Measurements from ENCODE around the gene ANTXR2. TPM values are rescaled to one million over a fixed set of nuclear protein-coding genes. Genes with fewer than 3 reads are reported as not detected.

ANTXR2 gene
- total and polyA plus RNA-seq, 11 donors = 7.0 to 76.7 (median 46.6) TPM

DNA sequence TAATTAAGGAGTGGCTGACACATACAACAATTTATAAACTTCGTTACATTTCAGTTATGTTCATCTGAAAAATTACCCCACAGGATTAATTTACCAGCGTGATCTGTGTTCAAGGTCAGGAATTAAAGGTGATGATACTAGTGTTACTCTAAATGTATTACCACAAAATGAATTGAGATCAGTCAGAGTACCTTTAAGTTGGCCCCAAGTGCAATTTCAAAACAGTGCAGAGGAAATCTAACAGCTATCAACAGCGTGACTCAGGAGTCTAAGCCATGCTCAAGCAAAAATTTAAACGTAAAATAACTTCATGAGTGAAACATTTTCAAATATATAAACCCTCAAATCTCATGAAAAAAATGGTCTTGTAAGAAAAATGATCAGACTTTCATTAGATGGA, 18.7 kb downstream of the ANTXR2 start:
- TF ChIP-seq POLR2A (IDR thresholded peaks at IDR 0.05) = no peak
- TF ChIP-seq, protein P1, sequence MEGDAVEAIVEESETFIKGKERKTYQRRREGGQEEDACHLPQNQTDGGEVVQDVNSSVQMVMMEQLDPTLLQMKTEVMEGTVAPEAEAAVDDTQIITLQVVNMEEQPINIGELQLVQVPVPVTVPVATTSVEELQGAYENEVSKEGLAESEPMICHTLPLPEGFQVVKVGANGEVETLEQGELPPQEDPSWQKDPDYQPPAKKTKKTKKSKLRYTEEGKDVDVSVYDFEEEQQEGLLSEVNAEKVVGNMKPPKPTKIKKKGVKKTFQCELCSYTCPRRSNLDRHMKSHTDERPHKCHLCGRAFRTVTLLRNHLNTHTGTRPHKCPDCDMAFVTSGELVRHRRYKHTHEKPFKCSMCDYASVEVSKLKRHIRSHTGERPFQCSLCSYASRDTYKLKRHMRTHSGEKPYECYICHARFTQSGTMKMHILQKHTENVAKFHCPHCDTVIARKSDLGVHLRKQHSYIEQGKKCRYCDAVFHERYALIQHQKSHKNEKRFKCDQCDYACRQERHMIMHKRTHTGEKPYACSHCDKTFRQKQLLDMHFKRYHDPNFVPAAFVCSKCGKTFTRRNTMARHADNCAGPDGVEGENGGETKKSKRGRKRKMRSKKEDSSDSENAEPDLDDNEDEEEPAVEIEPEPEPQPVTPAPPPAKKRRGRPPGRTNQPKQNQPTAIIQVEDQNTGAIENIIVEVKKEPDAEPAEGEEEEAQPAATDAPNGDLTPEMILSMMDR (IDR thresholded peaks at IDR 0.05) = no peak
- H3K36me3 ChIP-seq = peaks cover 0 to 56% (median 28%) of the 10 kb centered on the region in 9 donors
- no peaks in the 10 kb centered on the region for H3K9me3 ChIP-seq
- DNase-seq (no peak), ATAC-seq (no peak)
- H3K4me3 ChIP-seq = no peak overlapping the region
- no peaks in the 10 kb centered on the region for H3K27me3 ChIP-seq
- peaks cover 0 to 42% (median 1%) of the 10 kb centered on the region in 12 donors for H3K4me1 ChIP-seq
- H3K27ac ChIP-seq = peak overlapping the region in 1 of 12 donors; percentile 28
- 75 to 84% (median 77%) methylated on average over 4 of the region's 4 CpGs for WGBS, 4 donors
- intact Hi-C loops (cut with DNase I) = no loop called here

DNA sequence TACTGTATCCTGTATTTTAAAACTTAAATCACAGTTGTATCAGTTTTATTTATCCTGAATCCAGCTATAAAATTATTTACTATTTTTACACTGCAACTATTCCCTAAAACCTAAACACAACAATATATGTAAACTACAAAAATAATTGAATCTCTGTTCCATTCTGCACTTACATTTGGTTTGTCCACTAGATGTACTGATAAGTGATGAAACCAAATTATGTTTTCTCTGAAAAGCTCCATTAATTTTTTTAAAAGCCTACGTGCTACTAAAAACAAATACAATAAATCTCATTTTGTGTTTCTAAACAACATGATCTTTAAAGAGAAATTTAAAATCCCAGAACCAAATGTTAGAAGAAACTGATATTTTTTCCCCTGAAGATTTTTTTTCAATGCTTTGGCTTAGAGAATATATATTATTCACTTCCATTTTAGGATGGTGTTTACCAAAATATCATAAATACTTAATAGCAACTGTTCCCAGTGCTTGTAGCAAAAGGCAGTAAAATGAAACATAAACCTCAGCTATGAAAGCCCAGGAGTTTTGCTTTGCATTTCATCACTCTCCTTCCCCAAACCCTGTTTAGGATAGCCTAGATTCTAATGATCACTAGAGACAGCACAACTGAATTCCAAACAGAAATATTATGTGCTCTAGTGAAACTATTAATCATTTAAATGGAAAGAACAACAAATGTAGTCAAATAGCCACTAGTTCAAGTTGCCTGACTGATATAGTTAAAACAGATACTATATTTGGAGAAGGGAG, 19.7 kb downstream of the ANTXR2 start:
- DNase-seq (no peak), ATAC-seq (no peak)
- H3K36me3 ChIP-seq = peaks cover 0 to 55% (median 28%) of the 10 kb centered on the region in 9 donors
- 88 to 96% (median 95%) methylated on average over 1 of the region's 1 CpG for WGBS, 4 donors
- no peaks in the 10 kb centered on the region for H3K27me3 ChIP-seq
- no peak overlapping the region for H3K4me3 ChIP-seq
- H3K9me3 ChIP-seq = no peaks in the 10 kb centered on the region
- peak overlapping the region in 1 of 12 donors; percentile 28 for H3K27ac ChIP-seq
- TF ChIP-seq POLR2A (IDR thresholded peaks at IDR 0.05) = no peak
- TF ChIP-seq, protein P1 (IDR thresholded peaks at IDR 0.05) = no peak
- H3K4me1 ChIP-seq = peaks cover 0 to 40% (median 1%) of the 10 kb centered on the region in 12 donors
- intact Hi-C loops (cut with DNase I) = no loop called here

DNA sequence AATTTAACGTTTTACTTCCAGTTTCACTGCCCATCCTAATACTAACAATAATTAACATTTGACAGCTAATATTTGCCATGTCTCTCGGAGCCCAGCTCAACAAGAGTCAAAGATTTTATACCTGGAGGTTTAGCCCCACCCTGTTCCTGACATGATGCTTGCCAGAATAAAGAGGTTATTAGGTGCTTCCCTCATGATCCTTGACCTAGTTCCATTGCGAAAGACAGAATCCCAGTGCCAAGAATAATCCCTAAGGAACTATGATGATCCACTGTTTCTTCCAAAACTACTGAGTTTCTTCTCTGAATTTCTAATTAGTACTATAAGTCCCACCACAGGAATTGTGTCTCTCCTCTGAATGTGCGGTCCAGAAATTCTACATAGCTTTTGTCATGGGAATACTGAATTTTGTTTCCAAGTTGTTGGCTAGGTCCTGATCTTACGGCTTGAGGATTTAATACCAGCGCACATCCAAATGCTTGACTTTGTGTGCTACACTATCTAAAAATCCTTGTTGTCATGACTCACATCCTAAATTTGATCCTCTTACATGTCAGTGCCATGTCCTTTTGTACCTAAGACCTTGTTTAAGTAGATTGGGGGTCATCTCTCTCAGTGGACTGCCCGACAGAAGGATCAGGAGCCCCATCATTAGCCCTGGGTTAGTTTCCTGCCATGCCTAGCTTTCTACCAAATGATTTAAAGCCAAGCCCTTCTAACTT, 23.1 kb downstream of the ANTXR2 start:
- peak overlapping the region in 4 of 12 donors; percentile 3 to 54 (median 13) for H3K27ac ChIP-seq
- peaks cover 0 to 46% (median 14%) of the 10 kb centered on the region in 12 donors for H3K4me1 ChIP-seq
- DNase-seq (no peak), ATAC-seq (peak in 3 of 4 donors; percentile 20 to 67 (median 42))
- 65 to 77% (median 71%) methylated on average over 7 of the region's 7 CpGs for WGBS, 4 donors
- H3K4me3 ChIP-seq = no peak overlapping the region
- intact Hi-C loops (cut with DNase I) = no loop called here
- no peaks in the 10 kb centered on the region for H3K27me3 ChIP-seq
- peaks cover 0 to 52% (median 22%) of the 10 kb centered on the region in 9 donors for H3K36me3 ChIP-seq
- H3K9me3 ChIP-seq = no peaks in the 10 kb centered on the region
- TF ChIP-seq POLR2A (IDR thresholded peaks at IDR 0.05) = no peak
- TF ChIP-seq, protein P1 (IDR thresholded peaks at IDR 0.05) = no peak

DNA sequence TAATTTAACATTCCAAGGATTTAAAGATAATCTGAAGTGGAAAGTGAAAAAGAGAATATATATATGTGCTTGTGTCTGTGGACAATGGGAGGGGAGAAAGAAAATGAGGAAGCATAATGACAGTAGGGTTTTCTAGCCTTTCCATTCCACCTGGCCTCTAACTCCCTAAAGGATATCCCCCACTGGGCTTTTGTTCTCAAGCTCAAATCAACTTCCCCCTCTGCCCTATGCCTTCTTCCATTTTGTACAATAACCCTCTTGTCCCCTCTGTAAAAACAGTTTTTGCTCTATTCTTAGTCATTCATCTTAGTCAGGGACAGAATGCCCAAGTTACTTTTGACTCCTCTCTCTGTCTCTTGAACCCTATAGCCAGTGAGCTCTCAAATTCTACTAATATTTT, 23.6 kb downstream of the ANTXR2 start:
- Histone ChIP-seq H3K9me3 (no peaks in the 10 kb centered on the region), H3K27ac (peak overlapping the region in 2 of 12 donors; percentile 10 to 54), H3K4me3 (no peak overlapping the region), H3K4me1 (peaks cover 0 to 46% (median 14%) of the 10 kb centered on the region in 12 donors), H3K36me3 (peaks cover 0 to 46% (median 17%) of the 10 kb centered on the region in 9 donors), H3K27me3 (no peaks in the 10 kb centered on the region)
- DNase-seq (no peak), ATAC-seq (no peak)
- TF ChIP-seq POLR2A (IDR thresholded peaks at IDR 0.05) = no peak
- TF ChIP-seq, protein P1 (IDR thresholded peaks at IDR 0.05) = no peak
- intact Hi-C loops (cut with DNase I) = no loop called here

Data from heart left ventricle (tissue), 16 donors.